ENCODE data around the gene BICC1. TPM values are rescaled to one million over a fixed set of nuclear protein-coding genes. Genes with fewer than 3 reads are reported as not detected.

Gene BICC1
- total RNA-seq, 1 donor from 2014 or later, result not detected

DNA sequence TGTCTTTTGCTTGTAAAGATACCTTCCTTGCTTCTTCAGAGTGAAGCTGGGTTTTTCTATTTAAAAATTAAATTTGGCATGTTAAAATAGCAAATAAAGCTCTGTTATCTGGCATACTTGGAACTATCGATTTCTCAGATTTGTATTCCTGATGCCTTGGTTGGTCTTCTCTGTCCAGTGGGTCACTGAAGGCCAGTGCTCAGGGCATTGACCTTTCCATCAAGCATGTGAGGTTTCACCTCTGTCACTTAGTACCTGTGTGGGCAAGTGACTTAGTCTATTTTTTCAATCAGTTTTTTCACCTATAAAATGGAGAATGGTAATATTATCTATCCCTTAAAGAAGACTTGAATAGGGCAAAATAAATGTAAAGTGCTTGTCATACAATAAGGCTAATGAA lies 311.3 kb downstream of the BICC1 start:
- no peak for DNase-seq (ENCODE audit: low read depth in 2 of 2)

DNA sequence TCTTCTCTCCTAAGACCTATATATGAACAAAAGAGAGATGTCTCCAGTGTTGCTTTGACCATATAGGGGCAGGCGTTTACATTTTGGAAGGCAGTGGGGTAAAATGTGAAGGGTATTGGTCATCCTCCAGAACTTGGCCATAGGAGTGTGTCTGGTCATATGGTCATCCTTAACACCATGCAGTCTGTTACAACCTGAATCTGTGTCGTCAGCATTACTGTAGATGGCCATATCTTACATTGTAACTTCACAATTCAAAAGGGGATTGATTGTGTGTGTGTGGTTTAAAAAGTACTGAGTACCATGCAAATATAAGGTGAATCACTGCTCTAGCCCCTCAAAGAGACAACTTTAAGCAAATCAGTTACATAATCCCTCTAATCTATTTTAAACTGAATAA lies 311.7 kb downstream of the BICC1 start:
- no peak for DNase-seq (ENCODE audit: low read depth in 2 of 2)

DNA sequence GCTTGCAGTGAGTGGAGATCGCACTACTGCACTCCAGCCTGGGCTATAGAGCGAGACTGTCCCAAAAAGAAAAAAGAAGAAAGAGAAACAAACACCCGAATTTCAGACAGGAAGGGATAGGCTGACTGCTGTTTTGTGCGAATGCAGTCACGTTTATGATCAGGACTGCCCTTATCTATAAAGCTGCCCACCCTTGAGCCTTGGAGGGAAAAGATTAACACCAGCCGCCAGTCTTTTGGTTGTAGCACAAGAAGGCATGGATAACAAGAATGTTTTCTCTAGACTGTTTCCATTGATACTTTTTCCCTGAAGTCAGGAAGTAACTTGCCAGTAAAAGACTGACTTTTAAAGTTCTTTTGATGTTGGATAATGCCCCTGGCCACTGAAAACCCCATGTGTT lies 314.0 kb downstream of the BICC1 start:
- no peak for DNase-seq (ENCODE audit: low read depth in 2 of 2)

DNA sequence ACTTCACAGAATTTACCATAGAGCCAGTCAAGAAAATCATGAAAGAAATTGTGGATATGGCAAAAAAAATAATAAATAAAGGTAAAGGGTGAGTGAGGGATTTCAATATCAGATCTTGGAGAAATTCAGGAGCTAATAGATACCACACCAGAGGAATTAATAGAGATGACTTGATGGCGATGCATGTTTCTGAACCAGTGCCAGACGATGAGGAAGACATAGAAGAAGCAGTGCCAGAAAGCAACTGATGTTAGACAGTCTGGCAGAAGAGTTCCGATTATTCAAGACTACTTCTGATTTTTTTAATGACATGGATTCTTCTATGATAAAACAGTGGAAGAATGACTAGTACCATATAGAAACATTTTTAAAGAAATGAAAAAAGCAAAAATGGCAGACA lies 314.7 kb downstream of the BICC1 start:
- DNase-seq (ENCODE audit: low read depth in 2 of 2), result no peak

DNA sequence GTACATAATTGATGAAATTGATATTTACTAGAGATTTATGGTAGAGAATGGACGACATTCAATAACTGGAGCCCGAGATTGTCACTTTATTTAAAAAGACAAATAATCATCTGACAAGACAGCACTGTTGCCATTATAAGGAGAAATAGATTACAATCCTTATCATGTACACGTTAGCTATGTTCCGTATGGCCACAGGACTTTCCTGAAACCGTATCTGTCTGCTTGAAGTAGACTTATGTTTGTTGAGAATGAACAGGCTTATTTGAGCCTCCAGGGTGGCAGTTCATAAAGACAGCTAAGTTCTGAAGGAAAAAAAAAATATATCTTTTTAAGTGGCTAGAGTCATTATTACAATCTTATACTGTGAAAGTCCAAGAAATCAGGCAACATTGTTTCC lies 317.2 kb downstream of the BICC1 start:
- no peak for DNase-seq (ENCODE audit: low read depth in 2 of 2)

DNA sequence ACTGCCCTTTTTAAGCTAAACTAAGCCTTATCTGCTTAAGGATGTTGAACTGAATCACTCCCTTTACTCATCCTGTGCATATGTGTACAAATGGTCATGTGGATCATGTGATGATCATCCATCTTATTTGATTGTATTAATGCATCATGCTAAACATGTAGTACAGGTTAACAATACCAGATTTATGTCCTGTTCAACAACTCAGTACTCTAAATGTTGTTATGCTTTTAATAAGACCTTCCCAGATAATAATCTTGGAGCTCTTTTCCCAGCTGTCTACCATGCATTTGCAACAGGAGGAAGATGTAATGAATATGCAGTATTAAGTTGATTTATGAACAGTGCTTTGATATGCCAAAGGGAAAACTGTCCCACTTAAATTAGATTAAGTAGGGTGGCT lies 318.0 kb downstream of the BICC1 start:
- DNase-seq (ENCODE audit: low read depth in 2 of 2), result no peak

DNA sequence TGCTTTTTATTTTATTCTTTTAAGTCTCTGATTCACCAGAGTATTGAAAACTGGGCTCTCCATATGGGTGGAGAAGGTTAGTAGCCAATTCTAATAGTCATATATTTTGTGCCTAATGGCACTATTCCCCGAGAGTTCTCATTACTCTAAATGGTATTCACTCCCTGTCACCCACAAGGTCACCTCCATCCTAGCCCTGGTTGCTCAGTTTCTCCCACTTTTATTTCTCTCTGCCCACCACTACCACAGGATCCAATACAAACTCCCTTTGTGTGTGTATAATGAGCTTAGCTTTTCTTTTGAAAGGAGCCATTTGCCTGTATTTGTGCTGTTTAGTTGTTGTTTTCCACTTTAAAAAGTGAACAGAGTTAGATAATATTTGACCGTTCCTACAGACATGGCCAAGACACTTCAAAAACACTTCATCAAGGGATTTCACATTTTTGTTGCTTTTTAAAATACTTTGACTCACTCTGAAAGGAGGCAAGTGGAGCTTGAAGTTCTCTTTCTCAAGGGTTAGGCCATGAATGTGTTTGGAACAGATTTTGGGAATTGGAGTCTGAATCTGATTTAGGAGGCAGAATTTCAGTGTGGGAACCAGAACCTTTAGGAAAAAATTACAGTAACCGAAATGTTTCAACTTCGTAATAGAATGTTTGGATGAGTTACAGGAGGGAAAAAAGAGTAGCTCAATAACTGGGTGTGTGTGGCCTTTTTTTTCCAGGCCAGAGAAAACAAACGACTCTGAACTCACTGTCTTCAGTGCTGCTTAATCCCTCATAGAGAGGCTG lies 321.3 kb downstream of the BICC1 start:
- no peak for DNase-seq (ENCODE audit: low read depth in 2 of 2)

DNA sequence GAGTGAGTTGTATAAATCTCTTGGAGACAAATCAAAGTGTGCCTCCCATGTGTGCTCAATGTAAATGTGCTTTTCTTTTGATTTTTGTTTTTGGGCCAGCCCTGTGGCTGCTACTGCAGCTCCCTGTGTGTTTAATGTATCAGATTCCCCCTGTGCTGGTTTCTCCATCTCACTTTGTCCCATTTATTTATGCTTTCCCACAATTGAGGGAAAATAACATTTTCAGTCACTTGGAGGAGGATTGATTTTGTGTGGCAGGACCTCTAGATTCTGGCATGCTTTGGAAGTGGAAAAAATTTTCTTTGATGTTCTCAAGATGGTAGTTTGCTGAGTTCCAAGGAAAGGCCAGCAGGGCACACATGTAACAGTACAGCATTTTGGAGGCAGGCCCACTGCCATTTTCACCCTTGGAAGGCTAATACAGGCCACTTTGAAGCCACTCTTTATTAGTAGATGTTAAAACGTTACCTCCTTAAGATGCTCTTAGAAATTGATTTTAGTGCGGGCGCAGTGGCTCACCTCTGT lies 323.6 kb downstream of the BICC1 start:
- DNase-seq (ENCODE audit: low read depth in 2 of 2), result no peak

DNA sequence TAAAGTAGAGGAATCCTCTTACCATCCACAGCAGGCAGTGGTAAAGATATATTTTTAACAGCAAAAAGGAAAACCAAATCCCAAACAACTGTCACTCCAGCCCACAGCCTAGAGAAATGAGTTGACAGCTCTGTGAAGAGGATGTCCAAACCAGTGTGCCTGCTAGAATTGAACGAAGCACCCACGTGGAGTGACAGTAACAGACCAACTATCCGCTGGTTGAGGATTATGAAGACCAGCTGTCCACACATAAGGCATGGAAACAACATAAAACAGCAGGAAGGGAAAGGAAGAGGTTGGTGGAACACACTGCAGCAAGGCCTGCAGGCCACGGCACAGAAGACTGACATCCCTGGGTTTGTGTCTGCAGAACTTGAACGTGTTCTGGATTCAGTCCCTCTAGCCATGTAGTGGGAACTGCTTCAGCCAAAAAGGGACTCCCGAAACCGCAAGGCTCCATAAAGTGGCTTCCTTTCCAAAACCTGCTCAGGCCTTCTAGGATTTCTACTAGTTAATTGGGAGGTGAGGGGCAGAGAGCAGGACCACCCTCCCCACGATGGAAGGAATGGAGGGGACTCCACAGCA lies 324.4 kb downstream of the BICC1 start:
- no peak for DNase-seq (ENCODE audit: low read depth in 2 of 2)

DNA sequence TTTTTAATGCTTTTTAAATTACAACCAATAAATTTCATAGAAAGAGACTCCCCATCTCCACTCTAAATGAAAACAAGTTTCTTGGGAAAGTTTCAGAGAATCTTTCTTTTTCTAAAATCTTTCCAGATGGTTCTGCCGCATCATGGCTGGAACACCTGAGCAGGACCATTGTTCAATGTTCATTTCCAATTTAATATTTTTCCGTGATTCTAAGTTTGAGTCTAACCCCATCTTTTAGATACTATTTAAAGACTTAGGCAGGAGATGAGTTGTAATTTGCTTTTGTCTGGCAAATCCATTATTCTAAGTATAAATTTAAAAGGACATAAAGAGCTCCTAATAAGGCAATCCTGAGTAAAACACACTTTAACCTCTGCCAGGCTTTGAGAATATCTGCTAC lies 325.2 kb downstream of the BICC1 start:
- DNase-seq (ENCODE audit: low read depth in 2 of 2), result no peak

DNA sequence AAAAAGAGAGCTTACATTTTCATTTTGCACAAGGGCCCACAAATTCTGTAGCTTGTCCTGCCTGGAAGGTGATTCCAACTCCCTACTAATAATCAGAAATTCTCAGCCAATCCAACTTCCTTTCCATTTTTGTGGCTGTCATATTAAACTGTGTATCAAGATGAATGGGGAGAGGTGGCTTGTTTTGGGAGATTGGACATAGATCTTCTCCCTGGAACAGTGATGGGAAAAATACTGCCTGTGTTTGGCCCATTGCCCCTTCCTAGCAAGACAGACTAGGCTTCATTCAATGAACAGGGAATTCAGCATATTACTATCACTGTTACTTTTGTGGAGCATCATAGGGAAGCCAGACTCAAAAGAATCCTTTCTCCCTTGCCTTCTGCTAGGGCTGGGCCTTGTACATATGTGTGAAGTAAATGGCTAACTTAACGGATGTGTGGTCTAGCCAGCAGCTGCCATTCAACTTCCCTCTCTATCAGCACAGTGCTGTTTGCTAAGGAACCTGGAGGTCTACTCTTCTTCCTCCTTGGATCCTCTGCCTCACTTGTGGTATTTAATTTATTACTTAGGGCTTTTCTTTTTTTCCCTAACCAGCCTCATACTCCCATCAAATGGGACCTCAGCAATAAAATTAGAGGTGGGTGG lies 326.0 kb downstream of the BICC1 start:
- no peak for DNase-seq (ENCODE audit: low read depth in 2 of 2)

DNA sequence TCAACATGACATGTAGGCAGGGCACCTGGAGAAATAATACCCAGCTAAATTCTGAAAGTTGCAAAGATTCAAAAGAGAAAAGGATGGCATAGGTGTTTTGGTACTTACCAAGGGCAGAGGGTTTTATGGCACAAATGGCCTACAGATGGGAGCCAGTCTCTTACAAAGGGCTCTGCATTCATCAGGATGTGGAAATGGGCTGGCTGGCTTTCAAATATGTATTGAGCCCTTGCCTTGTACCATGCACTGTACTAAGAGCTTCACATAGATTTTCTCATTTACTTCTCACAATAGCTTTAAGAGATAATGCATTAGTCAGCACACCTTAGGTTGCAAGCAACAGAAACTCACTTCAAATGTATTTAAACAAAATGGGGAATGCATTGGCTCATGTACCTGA lies 327.1 kb downstream of the BICC1 start:
- DNase-seq (ENCODE audit: low read depth in 2 of 2), result no peak

DNA sequence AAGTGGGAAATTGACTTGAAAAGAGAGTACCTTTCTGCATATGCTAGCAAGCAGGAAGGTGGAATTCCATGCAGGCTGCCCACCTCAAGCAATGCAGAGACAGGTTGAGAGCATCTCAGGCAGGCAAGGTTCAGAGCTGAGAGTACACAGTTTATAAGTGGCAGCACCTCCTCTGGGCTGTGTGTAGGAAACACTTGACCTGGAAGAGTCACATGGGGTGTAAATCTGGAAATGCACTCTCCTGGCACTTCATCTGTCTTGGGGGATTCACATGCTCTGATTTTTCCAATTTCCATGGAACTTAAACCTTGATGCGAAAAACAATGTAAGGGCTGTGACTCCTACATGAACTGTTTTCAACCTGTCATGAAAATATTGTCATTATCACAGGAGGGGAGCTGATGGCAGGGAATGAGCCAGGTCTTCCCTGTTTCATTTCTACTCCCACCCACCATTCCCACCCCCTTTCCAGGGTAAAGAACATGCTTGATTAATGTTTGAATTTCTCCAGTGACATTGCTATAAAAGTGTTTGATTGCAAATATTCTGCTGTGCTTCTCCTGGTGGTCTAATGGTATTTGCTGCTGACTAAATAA lies 328.3 kb downstream of the BICC1 start:
- no peak for DNase-seq (ENCODE audit: low read depth in 2 of 2)

DNA sequence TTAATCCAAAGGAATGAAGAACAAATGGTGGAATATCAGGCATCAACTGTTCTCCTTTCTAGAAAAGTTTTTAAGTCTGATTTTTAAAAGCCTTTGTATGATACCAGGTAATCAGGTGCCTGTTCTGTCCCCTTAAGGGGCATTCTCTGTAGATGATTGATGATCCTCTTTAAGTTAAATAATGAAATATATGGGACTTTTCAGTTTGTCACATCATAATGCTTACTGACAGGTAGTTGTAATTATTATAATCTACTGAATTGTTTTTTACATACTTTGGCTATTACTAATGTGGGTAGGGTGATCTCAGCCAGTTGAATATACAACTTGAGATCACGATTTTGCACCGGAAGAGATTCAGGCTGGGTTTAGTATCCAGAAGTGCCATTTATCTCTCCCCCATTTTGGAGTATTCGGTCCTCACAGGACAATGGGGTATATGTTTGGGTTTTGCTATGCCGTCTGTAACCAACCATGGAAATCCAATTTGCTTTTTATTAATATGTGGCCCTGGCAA lies 330.2 kb downstream of the BICC1 start:
- no peak for DNase-seq (ENCODE audit: low read depth in 2 of 2)

DNA sequence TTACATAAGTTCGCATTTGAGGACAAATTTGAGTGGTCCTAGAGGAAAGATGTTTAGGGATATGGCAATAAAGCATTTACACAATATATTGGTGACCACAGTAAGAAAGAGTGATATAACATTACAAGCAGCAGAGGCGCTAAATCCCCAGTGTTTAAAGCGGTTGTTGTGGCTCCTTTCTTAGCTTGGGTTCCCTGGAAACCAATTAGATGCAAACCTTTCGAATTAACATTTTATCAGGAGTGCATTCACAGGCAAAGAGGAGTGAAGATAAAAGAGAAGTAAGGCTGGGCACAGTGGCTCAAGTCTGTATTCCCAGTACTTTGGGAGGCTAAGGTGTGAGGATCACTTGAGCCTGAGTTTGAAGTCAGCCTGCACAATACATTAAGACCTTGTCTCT lies 331.1 kb downstream of the BICC1 start:
- DNase-seq (ENCODE audit: low read depth in 2 of 2), result no peak

DNA sequence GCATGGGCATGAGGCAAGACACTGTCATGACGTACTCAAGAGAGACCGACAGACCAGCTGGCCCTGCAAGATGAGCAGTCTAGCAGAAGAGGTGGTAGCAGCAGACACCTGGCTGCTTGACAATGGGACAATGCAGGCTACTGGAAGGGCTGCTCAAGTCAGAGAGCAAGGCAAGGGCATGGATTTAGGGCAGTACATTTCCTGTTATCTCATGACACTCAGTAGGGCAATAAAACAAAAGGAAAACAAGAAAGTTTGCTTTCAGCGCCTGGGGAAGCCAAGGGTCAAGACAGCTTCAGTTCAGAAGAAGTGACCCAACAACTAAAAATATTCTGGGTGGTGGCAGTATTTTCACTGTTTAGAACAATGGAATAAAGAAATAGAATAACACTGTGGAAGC lies 332.0 kb downstream of the BICC1 start:
- DNase-seq (ENCODE audit: low read depth in 2 of 2), result no peak

DNA sequence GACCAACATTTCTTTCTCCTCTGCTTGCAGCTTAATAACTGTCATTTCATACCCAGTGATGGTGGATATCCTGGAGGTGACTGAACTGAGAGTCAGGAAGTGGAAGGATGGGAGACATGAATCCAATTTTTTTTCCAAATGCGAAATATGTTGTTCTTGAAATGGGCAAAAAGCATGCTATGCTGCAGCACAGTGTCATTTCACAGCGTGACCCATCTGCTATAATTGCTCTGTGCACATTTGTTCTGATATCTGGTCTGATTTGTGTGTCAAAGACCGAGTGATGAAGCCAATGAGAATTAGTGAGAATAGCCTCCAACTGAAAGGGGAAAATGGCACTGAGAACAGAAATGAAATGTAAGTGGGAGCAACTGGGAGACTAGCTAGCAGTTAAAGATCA lies 334.2 kb downstream of the BICC1 start:
- no peak for DNase-seq (ENCODE audit: low read depth in 2 of 2)

DNA sequence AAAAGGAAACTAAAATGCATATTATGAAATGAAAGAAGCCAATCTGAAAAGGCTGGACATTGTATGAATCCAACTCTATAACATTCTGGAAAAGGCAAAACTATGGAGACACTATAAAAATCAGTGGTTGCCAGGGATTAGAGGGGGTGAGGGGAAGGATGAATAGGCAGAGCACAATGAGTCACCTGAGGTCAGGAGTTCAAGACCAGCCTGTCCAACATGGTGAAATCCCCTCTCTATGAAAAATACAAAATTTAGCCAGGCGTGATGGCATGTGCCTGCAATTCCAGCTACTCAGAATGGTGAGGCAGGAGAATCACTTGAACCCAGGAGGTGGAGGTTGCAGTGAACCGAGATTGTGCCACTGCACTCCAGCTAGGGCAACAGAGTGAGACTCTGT lies 338.9 kb downstream of the BICC1 start:
- no peak for DNase-seq (ENCODE audit: low read depth in 2 of 2)

DNA sequence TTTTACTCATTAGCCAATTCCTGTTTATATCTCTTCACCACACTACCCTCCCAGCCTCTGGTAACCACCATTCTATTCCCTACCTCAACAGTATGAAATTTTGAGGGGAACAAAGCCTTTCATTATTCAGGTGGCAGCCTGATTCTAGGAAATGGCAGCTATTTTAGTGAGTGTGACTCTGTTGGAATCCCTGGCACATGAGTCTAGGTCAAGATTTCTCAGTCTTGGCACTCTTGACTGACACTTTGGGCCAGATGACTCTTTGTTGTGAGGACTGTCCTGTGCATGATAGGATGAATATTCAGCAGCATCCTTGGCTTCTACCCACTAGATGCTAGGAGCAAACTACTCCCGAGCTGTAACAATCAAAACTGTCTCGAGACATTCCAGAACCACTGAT lies 341.0 kb downstream of the BICC1 start:
- DNase-seq (ENCODE audit: low read depth in 2 of 2), result no peak

DNA sequence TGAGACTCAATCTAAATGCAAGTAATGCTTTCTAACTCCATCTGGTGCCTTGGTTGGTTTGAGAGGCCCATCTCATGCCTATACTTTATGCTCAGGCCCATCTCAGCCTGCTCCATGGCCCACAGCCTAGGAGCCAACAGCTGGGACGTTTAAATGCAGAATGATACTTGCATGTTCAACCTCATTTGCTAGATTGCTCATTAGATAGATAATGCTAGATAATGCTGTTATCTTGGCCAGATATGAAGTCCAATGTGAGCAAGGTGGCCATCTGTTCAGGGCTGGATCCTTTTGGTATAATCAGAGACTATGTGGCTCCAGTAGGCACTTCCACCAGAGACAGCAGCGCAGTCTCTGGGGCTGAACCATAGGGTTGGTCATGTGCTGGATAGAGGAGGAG lies 342.1 kb downstream of the BICC1 start:
- no peak for DNase-seq (ENCODE audit: low read depth in 2 of 2)

DNA sequence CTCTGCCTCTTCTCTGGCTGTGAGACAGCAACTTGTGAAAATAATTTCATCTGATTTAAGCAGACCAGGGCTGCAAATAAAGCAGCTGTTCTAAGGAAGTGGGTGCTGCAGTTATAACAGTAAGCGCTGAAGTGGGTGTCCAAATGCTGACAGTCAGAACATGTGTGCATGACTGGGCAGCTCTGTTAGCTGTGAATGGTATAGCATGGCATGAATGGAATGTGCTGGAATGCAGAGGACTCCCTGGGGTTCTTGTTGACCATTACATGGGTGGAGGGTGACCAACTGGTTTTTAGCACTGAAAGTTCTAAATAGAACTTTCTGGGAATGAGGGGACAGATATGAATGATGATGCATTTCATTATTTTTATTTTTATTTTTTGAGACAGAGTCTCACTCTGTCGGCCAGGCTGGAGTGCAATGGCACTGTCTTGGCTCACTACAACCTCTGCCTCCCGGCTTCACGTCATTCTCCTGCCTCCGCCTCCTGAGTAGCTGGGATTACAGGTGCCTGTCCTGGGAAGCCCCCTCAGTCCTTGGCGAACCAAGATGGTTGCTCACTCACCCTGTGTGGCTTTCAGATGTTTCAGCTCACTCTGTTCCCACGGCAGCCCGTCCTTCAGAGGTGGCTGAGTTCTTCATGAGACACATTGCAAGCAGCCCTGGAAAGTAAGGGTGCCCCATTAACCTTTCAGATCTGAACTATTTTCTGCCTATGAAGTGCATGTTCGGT lies 344.0 kb downstream of the BICC1 start:
- DNase-seq (ENCODE audit: low read depth in 2 of 2), result no peak
